ENCODE results near the gene GNG4. TPM values are rescaled to one million over a fixed set of nuclear protein-coding genes. Genes with fewer than 3 reads are reported as not detected.

The GNG4 gene
- total RNA-seq, 6 donors from 2014 or later: 0.20 TPM; not detected in 5

GRCh38 chr1:235567812-235568503 is 81.6 kb downstream of the GNG4 start:
- no peaks in the 10 kb centered on the region for H3K9me3 ChIP-seq
- no peaks in the 10 kb centered on the region for H3K4me1 ChIP-seq
- no peak for ATAC-seq (ENCODE audit: low FRiP score in 2 of 2)
- no peaks in the 10 kb centered on the region for H3K27me3 ChIP-seq
- WGBS, 2 donors: 49 to 58% methylated on average over 7 of the region's 7 CpGs
- no peaks in the 10 kb centered on the region for H3K36me3 ChIP-seq
- H3K27ac ChIP-seq: no peak overlapping the region
- peak in 1 of 2 donors; percentile 27 for DNase-seq
- no peak for TF ChIP-seq EP300 (IDR thresholded peaks at IDR 0.05)
- TF ChIP-seq POLR2AphosphoS5 (IDR thresholded peaks at IDR 0.05): no peak
- no peak overlapping the region for H3K4me3 ChIP-seq

- WGBS, 2 donors: 67 to 89% methylated on average over 5 to 8 of the region's 8 CpGs
- ATAC-seq (ENCODE audit: low FRiP score in 2 of 2) (no peak), DNase-seq (no peak)
- no peak overlapping the region for H3K4me3 ChIP-seq
- H3K27ac ChIP-seq: no peak overlapping the region
- H3K36me3 ChIP-seq: no peaks in the 10 kb centered on the region
- no peaks in the 10 kb centered on the region for H3K4me1 ChIP-seq
- no peak for TF ChIP-seq EP300 (IDR thresholded peaks at IDR 0.05)
- TF ChIP-seq CTCF (IDR thresholded peaks at IDR 0.05): no peak
- no peak for TF ChIP-seq POLR2A (IDR thresholded peaks at IDR 0.05)
- TF ChIP-seq POLR2AphosphoS5 (IDR thresholded peaks at IDR 0.05): no peak
- H3K9me3 ChIP-seq: no peaks in the 10 kb centered on the region
- H3K27me3 ChIP-seq: no peaks in the 10 kb centered on the region
Measured at GRCh38 chr1:235566084-235566483, 83.5 kb downstream of the GNG4 start.

- 67 to 75% methylated on average over 1 of the region's 1 CpG for WGBS, 2 donors
- Histone ChIP-seq H3K4me3 (no peak overlapping the region), H3K27ac (no peak overlapping the region), H3K36me3 (no peaks in the 10 kb centered on the region), H3K9me3 (no peaks in the 10 kb centered on the region), H3K4me1 (no peaks in the 10 kb centered on the region), H3K27me3 (no peaks in the 10 kb centered on the region)
- TF ChIP-seq POLR2A (IDR thresholded peaks at IDR 0.05): no peak
- TF ChIP-seq CTCF (IDR thresholded peaks at IDR 0.05): no peak
- no peak for TF ChIP-seq EP300 (IDR thresholded peaks at IDR 0.05)
- TF ChIP-seq POLR2AphosphoS5 (IDR thresholded peaks at IDR 0.05): no peak
- no peak for ATAC-seq (ENCODE audit: low FRiP score in 2 of 2)
- no peak for DNase-seq
Measured at GRCh38 chr1:235563513-235564061, 86.0 kb downstream of the GNG4 start.

GRCh38 chr1:235562589-235562988 is 87.0 kb downstream of the GNG4 start:
- ATAC-seq (ENCODE audit: low FRiP score in 2 of 2) (no peak), DNase-seq (no peak)
- no peak for TF ChIP-seq CTCF (IDR thresholded peaks at IDR 0.05)
- no peak for TF ChIP-seq POLR2A (IDR thresholded peaks at IDR 0.05)
- no peak for TF ChIP-seq POLR2AphosphoS5 (IDR thresholded peaks at IDR 0.05)
- Histone ChIP-seq H3K9me3 (no peaks in the 10 kb centered on the region), H3K4me3 (no peak overlapping the region), H3K4me1 (no peaks in the 10 kb centered on the region), H3K27me3 (no peaks in the 10 kb centered on the region), H3K36me3 (no peaks in the 10 kb centered on the region), H3K27ac (no peak overlapping the region)

- Histone ChIP-seq H3K9me3 (no peaks in the 10 kb centered on the region), H3K36me3 (no peaks in the 10 kb centered on the region), H3K27ac (no peak overlapping the region), H3K4me3 (no peak overlapping the region), H3K4me1 (no peaks in the 10 kb centered on the region), H3K27me3 (no peaks in the 10 kb centered on the region)
- DNase-seq: no peak
- WGBS, 2 donors: 90 to 93% methylated on average over 6 of the region's 6 CpGs
- ATAC-seq (ENCODE audit: low FRiP score in 2 of 2): no peak
- no peak for TF ChIP-seq CTCF (IDR thresholded peaks at IDR 0.05)
- no peak for TF ChIP-seq EP300 (IDR thresholded peaks at IDR 0.05)
- TF ChIP-seq POLR2A (IDR thresholded peaks at IDR 0.05): no peak
- TF ChIP-seq POLR2AphosphoS5 (IDR thresholded peaks at IDR 0.05): no peak
Measured at GRCh38 chr1:235558621-235559169, 90.9 kb downstream of the GNG4 start.
